HEK293 (cell line): ENCODE measurements around the gene CYP24A1.
A peak's percentile ranks its signal among the peaks of the same experiment; 100 is the strongest.

ENCODE experiments used
- CTCF ChIA-PET: fragments of 350-600 bp; formaldehyde crosslinking; extraction: SDS; loops from one replicate; lab custom pipeline; 2021; ENCODE audit warnings: antibody characterized with exemption; lab: Yijun Ruan, JAX
- POLR2A ChIA-PET: fragments of 300-600 bp; formaldehyde crosslinking; extraction: SDS; loops from one replicate; lab custom pipeline; 2020; ENCODE audit warnings: antibody characterized with exemption, inconsistent platforms; lab: Yijun Ruan, JAX
- H3K27ac ChIP-seq: fragments of 200-500 bp; sonication (Bioruptor generic); 2 replicates; pipeline ENCODE4 v1.5.1; 2014; ENCODE audit warnings: low read depth, low read length, control low read depth, inconsistent platforms; ENCODE audit errors: extremely low read depth
- H3K36me3 ChIP-seq, 2 experiments: fragments of 200-500 bp in 1 of 2; sonication (Bioruptor generic) in 1 of 2; 1 replicate in 1 of 2; 2 replicates in 1 of 2; pipeline ENCODE4 v1.5.1; 2014 to 2017; ENCODE audit warnings: inconsistent platforms in 2 of 2, low read length in 2 of 2; ENCODE audit not compliant: control insufficient read depth in 2 of 2, insufficient read depth in 1 of 2
- H3K4me1 ChIP-seq: fragments of 200-500 bp; sonication (Bioruptor generic); 2 replicates; pipeline ENCODE4 v1.5.1; 2014; ENCODE audit warnings: mild to moderate bottlenecking, low read length, inconsistent platforms; ENCODE audit not compliant: control insufficient read depth, insufficient read depth
- H3K4me3 ChIP-seq: 2 replicates; pipeline ENCODE4 v1.5.1; 2011; ENCODE audit warnings: low read depth, mild to moderate bottlenecking, control low read depth, low read length, moderate library complexity
- H3K9me3 ChIP-seq: fragments of 200-500 bp; sonication (Bioruptor generic); 2 replicates; pipeline ENCODE4 v1.5.1; 2014; ENCODE audit warnings: low read depth, low read length, inconsistent platforms; ENCODE audit not compliant: control insufficient read depth, insufficient read depth
- GLIS2 ChIP-seq: fragments of 450-650 bp; formaldehyde crosslinking; IDR thresholded peaks from 2 replicates; pipeline ENCODE4 v1.5.1; 2016; ENCODE audit warnings: missing biosample characterization, missing genetic modification characterization
- KLF1 ChIP-seq: fragments of 450-650 bp; formaldehyde crosslinking; IDR thresholded peaks from 2 replicates; pipeline ENCODE4 v1.5.1; 2016; ENCODE audit warnings: missing biosample characterization, missing genetic modification characterization
- OVOL3 ChIP-seq: fragments of 450-650 bp; formaldehyde crosslinking; IDR thresholded peaks from 2 replicates; pipeline ENCODE4 v1.5.1; 2016; ENCODE audit warnings: missing biosample characterization, missing genetic modification characterization
- RBAK ChIP-seq: fragments of 450-650 bp; formaldehyde crosslinking; IDR thresholded peaks from 2 replicates; pipeline ENCODE4 v1.5.1; 2016; ENCODE audit warnings: missing biosample characterization, missing genetic modification characterization
- ZBTB1 ChIP-seq: fragments of 450-650 bp; formaldehyde crosslinking; IDR thresholded peaks from 2 replicates; pipeline ENCODE4 v1.5.1; 2016; ENCODE audit warnings: missing biosample characterization, missing genetic modification characterization
- ZBTB21 ChIP-seq: fragments of 450-650 bp; formaldehyde crosslinking; IDR thresholded peaks from 2 replicates; pipeline ENCODE4 v1.5.1; 2017; ENCODE audit warnings: missing biosample characterization, missing genetic modification characterization
- ZEB2 ChIP-seq: fragments of 450-650 bp; formaldehyde crosslinking; IDR thresholded peaks from 2 replicates; pipeline ENCODE4 v1.5.1; 2016; ENCODE audit warnings: missing biosample characterization, missing genetic modification characterization
- ZFHX2 ChIP-seq: fragments of 450-650 bp; formaldehyde crosslinking; conservative IDR thresholded peaks from 2 replicates; pipeline ENCODE4 v1.5.1; 2016; ENCODE audit warnings: missing biosample characterization, missing genetic modification characterization
- ZFP3 ChIP-seq: fragments of 450-650 bp; formaldehyde crosslinking; IDR thresholded peaks from 2 replicates; pipeline ENCODE4 v1.5.1; 2016; ENCODE audit warnings: low read depth, missing biosample characterization, missing genetic modification characterization
- ZFP69B ChIP-seq: fragments of 450-650 bp; formaldehyde crosslinking; IDR thresholded peaks from 2 replicates; pipeline ENCODE4 v1.5.1; 2016; ENCODE audit warnings: missing biosample characterization, missing genetic modification characterization
- ZNF140 ChIP-seq: fragments of 450-650 bp; formaldehyde crosslinking; IDR thresholded peaks from 2 replicates; pipeline ENCODE4 v1.5.1; 2016; ENCODE audit warnings: missing biosample characterization, missing genetic modification characterization
- ZNF169 ChIP-seq: fragments of 450-650 bp; formaldehyde crosslinking; IDR thresholded peaks from 2 replicates; pipeline ENCODE4 v1.5.1; 2016; ENCODE audit warnings: missing biosample characterization, missing genetic modification characterization
- ZNF202 ChIP-seq: fragments of 450-650 bp; formaldehyde crosslinking; IDR thresholded peaks from 2 replicates; pipeline ENCODE4 v1.5.1; 2016; ENCODE audit warnings: missing biosample characterization, missing genetic modification characterization, borderline replicate concordance
- ZNF266 ChIP-seq: fragments of 450-650 bp; formaldehyde crosslinking; IDR thresholded peaks from 2 replicates; pipeline ENCODE4 v1.5.1; 2016; ENCODE audit warnings: missing biosample characterization, missing genetic modification characterization, low read depth
- ZNF335 ChIP-seq: fragments of 450-650 bp; formaldehyde crosslinking; conservative IDR thresholded peaks from 2 replicates; pipeline ENCODE4 v1.5.1; 2016; ENCODE audit warnings: missing biosample characterization, missing genetic modification characterization
- ZNF366 ChIP-seq: fragments of 450-650 bp; formaldehyde crosslinking; conservative IDR thresholded peaks from 2 replicates; pipeline ENCODE4 v1.5.1; 2016; ENCODE audit warnings: missing biosample characterization, missing genetic modification characterization
- ZNF391 ChIP-seq: fragments of 450-650 bp; formaldehyde crosslinking; IDR thresholded peaks from 2 replicates; pipeline ENCODE4 v1.5.1; 2016; ENCODE audit warnings: low read depth, missing biosample characterization, missing genetic modification characterization, borderline replicate concordance
- ZNF521 ChIP-seq: fragments of 450-650 bp; formaldehyde crosslinking; IDR thresholded peaks from 2 replicates; pipeline ENCODE4 v1.5.1; 2017; ENCODE audit warnings: missing biosample characterization, mild to moderate bottlenecking, missing genetic modification characterization
- ZNF549 ChIP-seq: fragments of 450-650 bp; IDR thresholded peaks from 2 replicates; pipeline ENCODE4 v1.5.1; 2018; ENCODE audit warnings: missing biosample characterization, missing genetic modification characterization, mild to moderate bottlenecking, inconsistent platforms, moderate library complexity
- ZNF621 ChIP-seq: fragments of 450-650 bp; formaldehyde crosslinking; IDR thresholded peaks from 2 replicates; pipeline ENCODE4 v1.5.1; 2017; ENCODE audit warnings: missing biosample characterization, missing genetic modification characterization
- ZNF623 ChIP-seq: fragments of 450-650 bp; formaldehyde crosslinking; IDR thresholded peaks from 2 replicates; pipeline ENCODE4 v1.5.1; 2016; ENCODE audit warnings: missing biosample characterization, missing genetic modification characterization
- TF ChIP-seq, protein P1 (sequence below): fragments of 450-650 bp; formaldehyde crosslinking; conservative IDR thresholded peaks from 2 replicates; pipeline ENCODE4 v1.5.1; 2016; ENCODE audit warnings: low read depth, missing biosample characterization, missing genetic modification characterization
- TF ChIP-seq, protein P2 (sequence below): fragments of 450-650 bp; formaldehyde crosslinking; IDR thresholded peaks from 2 replicates; pipeline ENCODE4 v1.5.0; 2017; ENCODE audit warnings: missing biosample characterization, missing genetic modification characterization, borderline replicate concordance
- TF ChIP-seq, protein P3 (sequence below): fragments of 450-650 bp; formaldehyde crosslinking; IDR thresholded peaks from 2 replicates; pipeline ENCODE4 v1.5.1; 2016; ENCODE audit warnings: missing biosample characterization, missing genetic modification characterization
- TF ChIP-seq, protein P4 (sequence below): fragments of 450-650 bp; formaldehyde crosslinking; IDR thresholded peaks from 2 replicates; pipeline ENCODE4 v1.5.1; 2016; ENCODE audit warnings: missing biosample characterization, missing genetic modification characterization, low read depth
- TF ChIP-seq, protein P5 (sequence below): fragments of 450-650 bp; formaldehyde crosslinking; IDR thresholded peaks from 2 replicates; pipeline ENCODE4 v1.5.1; 2016; ENCODE audit warnings: missing biosample characterization, missing genetic modification characterization

The CYP24A1 gene

DNA sequence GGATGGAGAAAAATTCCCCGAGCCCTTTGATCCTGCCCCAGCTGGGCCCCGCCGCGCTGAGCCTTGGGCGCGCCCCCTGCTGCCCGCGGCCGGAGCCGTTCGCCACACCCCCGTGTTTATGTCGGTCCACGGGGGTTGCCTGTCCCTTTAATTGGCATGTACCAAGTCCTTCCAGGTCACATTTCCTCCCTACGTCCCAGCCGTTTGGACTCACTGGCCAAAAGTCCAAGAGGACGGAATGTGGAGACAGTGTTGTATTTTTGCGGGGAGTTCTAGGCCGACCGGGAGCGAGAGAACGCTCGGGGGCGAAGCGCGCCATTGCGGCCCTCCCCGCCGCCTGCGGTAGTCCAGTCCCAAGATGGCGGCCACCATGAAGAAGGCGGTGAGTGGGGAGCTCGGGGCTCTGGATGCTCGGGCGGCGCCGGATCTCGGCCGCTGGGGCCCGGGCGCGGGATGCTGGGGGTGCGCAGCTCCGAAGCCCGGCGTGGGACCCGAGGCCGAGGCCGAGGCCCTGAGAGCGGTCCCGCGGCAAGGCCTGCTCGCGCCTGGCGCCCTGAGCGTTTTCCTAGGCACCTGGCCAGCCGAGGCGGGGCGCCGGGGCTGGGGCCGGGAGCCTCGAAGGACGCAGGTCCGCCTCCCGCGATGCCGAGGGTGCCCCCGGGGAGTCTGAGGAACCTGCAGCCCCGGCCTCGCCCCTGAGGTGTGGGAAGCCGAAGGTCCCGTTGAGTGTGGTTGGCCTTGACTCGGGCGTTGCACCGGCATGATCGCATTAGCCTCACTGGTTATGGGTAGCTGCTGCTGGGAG, 34.2 kb upstream of the CYP24A1 start, which contains the start of gene PFDN4:
Gene PFDN4, plus strand, starts transcription at position 345 of the 805 bp plus-strand sequence. Its CDS starts 14 bp downstream, at position 359.
- ChIA-PET CTCF (interaction anchor here (0.5 to 2.3 kb wide), 20 partner anchors 9 to 439 kb away, joined by 3 to 20 read pairs (median 4); no protein-coding TSS in a partner anchor), POLR2A (interaction anchor here (1.2 kb wide), 1 partner anchor 103 kb away, joined by 4 read pairs; no protein-coding TSS in a partner anchor)
- Histone ChIP-seq H3K4me3 (peak within 1 kb of the TSS; percentile 92), H3K9me3 (no peaks in the 10 kb centered on the region), H3K36me3 (peaks cover 0 to 13% of the 10 kb centered on the region in 2 experiments; a peak in 1 of 3 replicates), H3K4me1 (no peaks in the 10 kb centered on the region), H3K27ac (peak within 1 kb of the TSS; percentile 97)
- no peak for TF ChIP-seq ZNF621
- peak; percentile 83 for TF ChIP-seq ZEB2 (tag by site-specific recombination)
- TF ChIP-seq ZBTB21 (tag by site-specific recombination), result no peak
- no peak for TF ChIP-seq ZNF266 (tag by site-specific recombination)
- TF ChIP-seq ZNF335 (tag by site-specific recombination), result peak; percentile 86
- TF ChIP-seq ZFP3 (tag by site-specific recombination), result no peak
- no peak for TF ChIP-seq OVOL3 (tag by site-specific recombination)
- TF ChIP-seq GLIS2 (tag by site-specific recombination), result peak; percentile 78
- TF ChIP-seq ZNF140 (tag by site-specific recombination), result no peak
- TF ChIP-seq, protein P1, sequence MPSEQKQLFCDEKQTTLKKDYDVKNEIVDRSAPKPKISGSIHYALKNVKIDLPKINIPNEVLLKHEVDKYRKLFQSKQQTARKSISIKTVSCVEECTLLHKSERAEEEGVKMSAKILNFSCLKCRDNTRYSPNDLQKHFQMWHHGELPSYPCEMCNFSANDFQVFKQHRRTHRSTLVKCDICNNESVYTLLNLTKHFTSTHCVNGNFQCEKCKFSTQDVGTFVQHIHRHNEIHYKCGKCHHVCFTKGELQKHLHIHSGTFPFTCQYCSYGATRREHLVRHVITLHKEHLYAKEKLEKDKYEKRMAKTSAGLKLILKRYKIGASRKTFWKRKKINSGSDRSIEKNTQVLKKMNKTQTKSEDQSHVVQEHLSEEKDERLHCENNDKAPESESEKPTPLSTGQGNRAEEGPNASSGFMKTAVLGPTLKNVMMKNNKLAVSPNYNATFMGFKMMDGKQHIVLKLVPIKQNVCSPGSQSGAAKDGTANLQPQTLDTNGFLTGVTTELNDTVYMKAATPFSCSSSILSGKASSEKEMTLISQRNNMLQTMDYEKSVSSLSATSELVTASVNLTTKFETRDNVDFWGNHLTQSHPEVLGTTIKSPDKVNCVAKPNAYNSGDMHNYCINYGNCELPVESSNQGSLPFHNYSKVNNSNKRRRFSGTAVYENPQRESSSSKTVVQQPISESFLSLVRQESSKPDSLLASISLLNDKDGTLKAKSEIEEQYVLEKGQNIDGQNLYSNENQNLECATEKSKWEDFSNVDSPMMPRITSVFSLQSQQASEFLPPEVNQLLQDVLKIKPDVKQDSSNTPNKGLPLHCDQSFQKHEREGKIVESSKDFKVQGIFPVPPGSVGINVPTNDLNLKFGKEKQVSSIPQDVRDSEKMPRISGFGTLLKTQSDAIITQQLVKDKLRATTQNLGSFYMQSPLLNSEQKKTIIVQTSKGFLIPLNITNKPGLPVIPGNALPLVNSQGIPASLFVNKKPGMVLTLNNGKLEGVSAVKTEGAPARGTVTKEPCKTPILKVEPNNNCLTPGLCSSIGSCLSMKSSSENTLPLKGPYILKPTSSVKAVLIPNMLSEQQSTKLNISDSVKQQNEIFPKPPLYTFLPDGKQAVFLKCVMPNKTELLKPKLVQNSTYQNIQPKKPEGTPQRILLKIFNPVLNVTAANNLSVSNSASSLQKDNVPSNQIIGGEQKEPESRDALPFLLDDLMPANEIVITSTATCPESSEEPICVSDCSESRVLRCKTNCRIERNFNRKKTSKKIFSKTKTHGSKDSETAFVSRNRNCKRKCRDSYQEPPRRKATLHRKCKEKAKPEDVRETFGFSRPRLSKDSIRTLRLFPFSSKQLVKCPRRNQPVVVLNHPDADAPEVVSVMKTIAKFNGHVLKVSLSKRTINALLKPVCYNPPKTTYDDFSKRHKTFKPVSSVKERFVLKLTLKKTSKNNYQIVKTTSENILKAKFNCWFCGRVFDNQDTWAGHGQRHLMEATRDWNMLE, result peak; percentile 43; the same call in 1 of the 2 replicates
- TF ChIP-seq, protein P2, sequence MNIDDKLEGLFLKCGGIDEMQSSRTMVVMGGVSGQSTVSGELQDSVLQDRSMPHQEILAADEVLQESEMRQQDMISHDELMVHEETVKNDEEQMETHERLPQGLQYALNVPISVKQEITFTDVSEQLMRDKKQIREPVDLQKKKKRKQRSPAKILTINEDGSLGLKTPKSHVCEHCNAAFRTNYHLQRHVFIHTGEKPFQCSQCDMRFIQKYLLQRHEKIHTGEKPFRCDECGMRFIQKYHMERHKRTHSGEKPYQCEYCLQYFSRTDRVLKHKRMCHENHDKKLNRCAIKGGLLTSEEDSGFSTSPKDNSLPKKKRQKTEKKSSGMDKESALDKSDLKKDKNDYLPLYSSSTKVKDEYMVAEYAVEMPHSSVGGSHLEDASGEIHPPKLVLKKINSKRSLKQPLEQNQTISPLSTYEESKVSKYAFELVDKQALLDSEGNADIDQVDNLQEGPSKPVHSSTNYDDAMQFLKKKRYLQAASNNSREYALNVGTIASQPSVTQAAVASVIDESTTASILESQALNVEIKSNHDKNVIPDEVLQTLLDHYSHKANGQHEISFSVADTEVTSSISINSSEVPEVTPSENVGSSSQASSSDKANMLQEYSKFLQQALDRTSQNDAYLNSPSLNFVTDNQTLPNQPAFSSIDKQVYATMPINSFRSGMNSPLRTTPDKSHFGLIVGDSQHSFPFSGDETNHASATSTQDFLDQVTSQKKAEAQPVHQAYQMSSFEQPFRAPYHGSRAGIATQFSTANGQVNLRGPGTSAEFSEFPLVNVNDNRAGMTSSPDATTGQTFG (tag by site-specific recombination), result peak; percentile 53; the same call in 1 of the 2 replicates
- TF ChIP-seq, protein P3, sequence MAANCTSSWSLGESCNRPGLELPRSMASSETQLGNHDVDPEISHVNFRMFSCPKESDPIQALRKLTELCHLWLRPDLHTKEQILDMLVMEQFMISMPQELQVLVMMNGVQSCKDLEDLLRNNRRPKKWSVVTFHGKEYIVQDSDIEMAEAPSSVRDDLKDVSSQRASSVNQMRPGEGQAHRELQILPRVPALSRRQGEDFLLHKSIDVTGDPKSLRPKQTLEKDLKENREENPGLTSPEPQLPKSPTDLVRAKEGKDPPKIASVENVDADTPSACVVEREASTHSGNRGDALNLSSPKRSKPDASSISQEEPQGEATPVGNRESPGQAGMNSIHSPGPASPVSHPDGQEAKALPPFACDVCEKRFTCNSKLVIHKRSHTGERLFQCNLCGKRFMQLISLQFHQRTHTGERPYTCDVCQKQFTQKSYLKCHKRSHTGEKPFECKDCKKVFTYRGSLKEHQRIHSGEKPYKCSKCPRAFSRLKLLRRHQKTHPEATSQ (tag by site-specific recombination), result peak; percentile 67; the same call in 1 of the 2 replicates
- TF ChIP-seq, protein P4, sequence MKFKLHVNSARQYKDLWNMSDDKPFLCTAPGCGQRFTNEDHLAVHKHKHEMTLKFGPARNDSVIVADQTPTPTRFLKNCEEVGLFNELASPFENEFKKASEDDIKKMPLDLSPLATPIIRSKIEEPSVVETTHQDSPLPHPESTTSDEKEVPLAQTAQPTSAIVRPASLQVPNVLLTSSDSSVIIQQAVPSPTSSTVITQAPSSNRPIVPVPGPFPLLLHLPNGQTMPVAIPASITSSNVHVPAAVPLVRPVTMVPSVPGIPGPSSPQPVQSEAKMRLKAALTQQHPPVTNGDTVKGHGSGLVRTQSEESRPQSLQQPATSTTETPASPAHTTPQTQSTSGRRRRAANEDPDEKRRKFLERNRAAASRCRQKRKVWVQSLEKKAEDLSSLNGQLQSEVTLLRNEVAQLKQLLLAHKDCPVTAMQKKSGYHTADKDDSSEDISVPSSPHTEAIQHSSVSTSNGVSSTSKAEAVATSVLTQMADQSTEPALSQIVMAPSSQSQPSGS (tag by site-specific recombination), result no peak
- TF ChIP-seq ZNF169 (tag by site-specific recombination), result no peak
- TF ChIP-seq RBAK (tag by site-specific recombination), result no peak
- no peak; the same call in 1 of the 2 replicates for TF ChIP-seq KLF1
- TF ChIP-seq ZNF623, result no peak
- peak; percentile 77 for TF ChIP-seq ZFHX2 (tag by site-specific recombination)
- TF ChIP-seq ZFP69B (tag by site-specific recombination), result peak; percentile 94
- no peak for TF ChIP-seq ZNF202 (tag by site-specific recombination)
- TF ChIP-seq ZNF549 (tag by site-specific recombination), result no peak
- no peak for TF ChIP-seq ZBTB1
- no peak for TF ChIP-seq ZNF366 (tag by site-specific recombination)
- TF ChIP-seq ZNF521 (tag by site-specific recombination), result no peak
- TF ChIP-seq, protein P5, sequence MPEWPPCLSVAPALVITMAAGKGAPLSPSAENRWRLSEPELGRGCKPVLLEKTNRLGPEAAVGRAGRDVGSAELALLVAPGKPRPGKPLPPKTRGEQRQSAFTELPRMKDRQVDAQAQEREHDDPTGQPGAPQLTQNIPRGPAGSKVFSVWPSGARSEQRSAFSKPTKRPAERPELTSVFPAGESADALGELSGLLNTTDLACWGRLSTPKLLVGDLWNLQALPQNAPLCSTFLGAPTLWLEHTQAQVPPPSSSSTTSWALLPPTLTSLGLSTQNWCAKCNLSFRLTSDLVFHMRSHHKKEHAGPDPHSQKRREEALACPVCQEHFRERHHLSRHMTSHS (tag by site-specific recombination), result no peak
- peak; percentile 83; the same call in 1 of the 2 replicates for TF ChIP-seq ZNF391 (tag by site-specific recombination)
